HG03060 (cell line): ENCODE data around the gene GNA12.
A peak's percentile ranks its signal among the peaks of the same experiment; 100 is the strongest.
"Not testable (repeated sequence)": the region's sequence is repeated elsewhere in the genome, so short reads cannot be mapped to it uniquely, and the experiment has no call there.

Source experiments
- ATAC-seq: cut with Tn5 transposase; IDR thresholded peaks from one replicate; pipeline ENCODE4 v1.9.1; 2021; ENCODE audit warnings: low read depth, moderate number of reproducible peaks; ENCODE audit not compliant: unreplicated experiment

GNA12 gene

GRCh38 chr7:2864999-2865670 is 21.0 kb upstream of the GNA12 start:
- ATAC-seq = no peak

DNA sequence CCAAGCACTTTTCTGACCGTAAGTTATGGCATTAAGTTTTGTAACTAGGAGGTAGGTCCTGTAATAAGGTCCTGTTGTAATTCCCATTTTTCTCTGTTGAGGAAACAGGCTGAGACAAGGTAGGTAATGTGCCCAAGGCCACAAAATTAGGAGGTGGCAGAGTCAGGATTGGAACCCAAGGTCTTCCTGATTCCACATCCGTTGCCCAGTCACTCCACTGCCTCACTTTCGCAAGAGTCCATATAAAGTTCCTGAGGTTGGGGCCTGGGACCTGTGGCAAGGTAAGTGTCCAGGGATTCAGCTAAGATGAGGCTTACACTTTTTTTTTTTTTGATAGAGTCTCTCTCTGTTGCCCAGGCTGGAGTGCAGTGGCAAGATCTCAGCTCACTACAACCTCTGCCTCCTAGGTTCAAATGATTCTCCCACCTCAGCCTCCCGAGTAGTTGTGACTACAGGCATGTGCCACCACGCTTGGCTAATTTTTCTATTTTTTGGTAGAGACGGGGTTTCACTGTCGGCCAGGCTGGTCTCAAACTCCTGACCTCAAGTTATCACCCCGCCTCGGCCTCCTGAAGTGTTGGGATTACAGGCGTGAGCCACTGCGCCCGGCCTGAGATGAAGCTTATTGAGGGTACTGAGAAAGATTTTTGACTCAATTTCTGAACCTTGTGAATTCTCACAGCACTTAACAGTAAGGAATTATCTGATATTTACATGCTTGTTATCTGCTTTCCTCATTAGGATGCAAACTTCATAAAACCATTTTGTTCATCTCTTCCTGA is 20.3 kb upstream of the GNA12 start:
- no peak for ATAC-seq

DNA sequence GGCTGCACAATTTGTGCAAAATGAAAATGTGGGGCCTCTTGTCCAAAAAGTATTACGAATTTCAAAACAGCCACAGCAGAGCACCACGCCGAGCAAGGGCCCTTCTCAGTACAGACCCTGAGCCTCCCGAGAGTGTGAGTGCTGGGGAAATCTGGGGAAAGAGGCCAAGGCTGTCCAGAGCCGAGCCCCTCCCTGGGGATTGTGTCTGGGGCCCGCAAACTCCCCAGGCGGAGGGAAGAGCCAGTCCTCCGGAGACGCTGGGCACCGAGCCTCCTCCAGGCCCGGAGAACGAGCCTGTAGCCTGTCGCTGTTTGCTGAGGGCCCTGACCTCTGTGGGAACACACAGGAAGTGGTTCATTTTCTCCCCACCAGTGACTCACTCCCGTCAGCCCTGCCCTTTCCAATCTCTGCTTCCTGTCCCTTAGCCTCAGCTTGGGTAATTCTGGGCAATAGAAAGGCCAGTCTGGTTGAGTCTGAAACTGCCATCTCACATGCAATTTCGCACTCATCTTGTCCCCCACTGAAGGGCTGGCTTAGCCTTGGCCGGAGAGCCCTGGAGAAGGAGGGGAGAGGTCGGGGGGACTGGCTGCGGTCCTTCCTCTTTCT is 19.5 kb upstream of the GNA12 start:
- ATAC-seq = peak; percentile 92

GRCh38 chr7:2862831-2863361 is 18.8 kb upstream of the GNA12 start:
- ATAC-seq = no peak

DNA sequence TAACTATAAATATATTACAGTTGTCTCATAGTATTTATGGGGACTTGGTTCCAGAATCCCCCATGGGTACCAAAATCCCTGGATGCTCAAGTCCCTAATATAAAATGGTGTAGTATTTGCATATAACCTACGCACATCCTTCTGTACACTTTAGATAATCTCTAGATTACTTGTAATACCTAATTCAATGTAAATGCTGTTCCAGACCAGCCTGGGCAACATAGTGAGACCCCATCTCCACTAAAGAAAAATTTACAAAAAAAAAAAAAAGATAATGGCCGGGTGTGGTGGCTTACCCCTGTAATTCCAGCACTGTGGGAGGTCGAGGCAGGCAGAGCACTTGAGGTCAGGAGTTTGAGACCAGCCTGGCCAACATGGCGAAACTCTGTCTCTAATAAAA is 17.4 kb upstream of the GNA12 start:
- ATAC-seq = no peak

- no peak for ATAC-seq
Observed at GRCh38 chr7:2860627-2861133, 16.6 kb upstream of the GNA12 start.

- ATAC-seq = no peak
Observed at GRCh38 chr7:2859952-2860351, 15.8 kb upstream of the GNA12 start.

DNA sequence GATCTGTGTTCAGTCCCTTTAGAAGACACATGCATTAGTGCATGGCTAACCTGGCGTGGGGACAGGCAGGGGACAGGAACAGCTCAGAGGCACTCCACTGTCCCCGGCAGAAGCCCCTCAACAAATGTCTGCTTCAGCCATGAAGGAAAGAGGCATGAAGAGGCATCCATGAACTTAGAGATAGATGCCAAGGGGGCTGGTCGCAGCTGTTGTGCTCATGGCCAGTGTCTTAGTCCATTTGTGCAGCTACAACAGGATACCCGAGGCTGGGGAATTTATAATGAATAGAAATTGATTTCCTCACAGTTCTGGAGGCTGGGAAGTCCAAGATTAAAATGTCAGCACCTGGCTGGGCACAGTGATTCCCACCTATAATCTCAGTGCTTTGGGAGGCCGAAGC is 14.5 kb upstream of the GNA12 start:
- ATAC-seq = no peak

- ATAC-seq = no peak
Observed at GRCh38 chr7:2856388-2857169, 12.5 kb upstream of the GNA12 start.

GRCh38 chr7:2855386-2855785 is 11.3 kb upstream of the GNA12 start:
- ATAC-seq = no peak

- not testable (repeated sequence) for ATAC-seq
Observed at GRCh38 chr7:2853552-2853951, 9.4 kb upstream of the GNA12 start.

GRCh38 chr7:2853147-2853546 is 9.0 kb upstream of the GNA12 start:
- no peak for ATAC-seq

DNA sequence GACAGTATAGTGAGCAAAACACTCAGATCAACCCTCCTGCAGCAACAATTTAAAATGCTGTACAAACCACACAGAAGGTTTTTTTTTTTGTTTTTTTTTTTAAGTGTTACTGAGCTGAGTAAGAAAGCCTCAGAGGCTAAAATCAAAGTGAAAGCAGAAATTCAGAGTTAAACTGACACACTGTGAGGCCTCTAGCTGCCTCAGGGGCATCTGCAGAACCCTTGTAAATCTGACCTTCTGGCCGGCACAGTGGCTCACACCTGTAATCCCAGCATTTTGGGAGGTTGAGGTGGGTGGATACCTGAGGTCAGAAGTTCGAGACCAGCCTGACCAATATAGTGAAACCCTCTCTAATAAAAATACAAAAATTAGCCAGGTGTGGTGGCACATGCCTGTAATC is 7.4 kb upstream of the GNA12 start:
- ATAC-seq = peak; percentile 67

GRCh38 chr7:2849941-2850766 is 6.0 kb upstream of the GNA12 start:
- ATAC-seq = no peak

DNA sequence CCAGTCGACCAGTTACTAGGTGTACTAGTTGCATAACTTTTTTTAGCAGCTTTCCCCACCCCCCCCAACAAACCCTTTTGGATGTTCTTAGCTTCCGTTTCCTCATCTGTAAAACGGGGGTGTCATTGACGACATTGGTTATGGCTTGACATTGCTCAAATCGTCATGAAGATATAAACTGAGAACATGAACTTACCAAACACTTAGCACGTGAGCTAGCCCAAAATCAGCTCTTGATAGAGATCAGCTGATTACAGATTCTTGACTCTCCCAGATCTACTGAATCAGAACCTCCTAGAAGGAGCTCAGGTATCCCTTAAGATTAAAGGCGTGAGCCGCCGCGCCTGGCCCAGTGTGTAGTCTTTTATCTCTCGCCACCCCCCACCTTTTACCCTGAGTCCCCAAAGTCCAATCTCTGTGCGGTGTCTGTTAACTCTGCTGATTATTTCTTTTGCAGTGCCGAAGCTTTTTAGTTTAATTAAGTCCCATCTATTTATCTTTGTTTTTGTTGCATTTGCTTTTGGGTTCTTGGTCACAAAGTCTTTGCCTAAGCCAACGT is 1.0 kb upstream of the GNA12 start:
- no peak for ATAC-seq

DNA sequence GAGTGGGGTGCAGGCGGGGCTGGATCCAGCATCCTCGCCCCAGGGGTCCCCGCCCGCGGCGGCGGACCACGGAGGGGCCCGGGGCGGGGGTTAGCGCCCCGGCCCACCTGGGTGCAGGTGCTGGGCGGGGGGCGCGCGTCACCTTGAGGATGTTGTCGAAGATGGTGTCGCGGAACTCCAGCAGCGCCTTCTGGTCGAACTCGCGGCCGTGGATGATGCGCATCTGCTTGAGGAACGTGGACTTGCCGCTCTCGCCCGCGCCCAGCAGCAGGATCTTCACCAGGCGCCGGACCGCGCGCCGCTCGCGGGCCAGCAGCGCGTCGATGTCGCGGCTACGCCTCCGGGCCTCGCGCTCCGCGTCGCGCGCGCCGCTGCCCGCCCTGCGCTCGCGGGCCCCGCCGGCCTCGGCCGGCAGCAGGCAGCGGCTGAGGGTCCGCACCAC is 376 bp downstream of the GNA12 start:
- no peak for ATAC-seq

- no peak for ATAC-seq
Observed at GRCh38 chr7:2843191-2843685, 870 bp downstream of the GNA12 start.

DNA sequence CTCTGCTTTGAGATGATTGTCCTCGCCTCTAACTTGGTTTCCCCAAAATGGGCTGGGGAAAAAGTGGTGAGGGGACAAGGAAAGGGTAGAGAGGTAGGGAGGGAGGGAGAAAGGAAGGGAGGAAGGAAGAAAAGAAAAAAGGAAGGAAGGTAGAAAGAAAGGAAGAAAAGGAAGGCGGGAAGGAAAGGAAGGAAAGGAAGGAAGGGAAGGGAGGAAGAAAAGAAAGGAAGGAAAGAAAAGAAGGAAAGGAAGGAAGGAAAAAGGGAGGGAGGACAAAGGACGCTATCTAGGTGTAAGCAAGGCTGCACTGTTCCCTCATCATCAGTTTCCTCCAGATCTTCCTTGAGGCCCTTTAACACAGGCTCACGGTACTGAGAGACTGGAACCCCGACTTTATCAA is 2.2 kb downstream of the GNA12 start:
- ATAC-seq = no peak

- ATAC-seq = no peak
Observed at GRCh38 chr7:2840458-2840857, 3.6 kb downstream of the GNA12 start.
